Left ventricle myocardium inferior (tissue), 1 donor: ENCODE measurements around the gene STOM. TPM values are rescaled to one million over a fixed set of nuclear protein-coding genes. Genes with fewer than 3 reads are reported as not detected.

Experiments used
- DNase-seq: peaks from one replicate; pipeline ENCODE4 v3.0.0-alpha.2; 2020
- H3K27ac ChIP-seq: fragments of 200-600 bp; replicated peaks from 2 replicates; pipeline ENCODE4 v1.8.0; 2021
- H3K27me3 ChIP-seq: fragments of 200-600 bp; 2 replicates; pipeline ENCODE4 v1.8.0; 2021; ENCODE audit warnings: low read depth
- H3K36me3 ChIP-seq: fragments of 200-600 bp; 2 replicates; pipeline ENCODE4 v1.8.0; 2021
- H3K4me1 ChIP-seq: fragments of 200-600 bp; 2 replicates; pipeline ENCODE4 v1.8.0; 2021
- H3K4me3 ChIP-seq: fragments of 200-600 bp; 2 replicates; pipeline ENCODE4 v1.8.0; 2021; ENCODE audit warnings: mild to moderate bottlenecking, moderate library complexity
- H3K9me3 ChIP-seq: fragments of 200-600 bp; replicated peaks from 2 replicates; pipeline ENCODE4 v1.8.0; 2021
- intact Hi-C: fragments of 100-400 bp; cut with micrococcal nuclease; formaldehyde crosslinking; loops from one replicate; pipeline ENCODE4 v1.11.0; 2022
- total RNA-seq: library from RNA; stranded (reverse); fragmentation: NEBNext Ultra II Directional; extraction: Animal tissue kit (Norgen Biotek cat#: 25700); gene quantifications from one replicate; pipeline ENCODE4 v1.2.1, GENCODE V29; 2021
- TF ChIP-seq, protein P1 (sequence below): fragments of 200-600 bp; IDR thresholded peaks from 2 replicates; pipeline ENCODE4 v1.8.0; 2021; ENCODE audit warnings: antibody characterized with exemption, mild to moderate bottlenecking, borderline replicate concordance
- donor health status: DM: no; HTN: yes; CAD: no; lungs with severe emphysema.

STOM gene
- total RNA-seq, 1 donor from 2014 or later, result 165 TPM

DNA sequence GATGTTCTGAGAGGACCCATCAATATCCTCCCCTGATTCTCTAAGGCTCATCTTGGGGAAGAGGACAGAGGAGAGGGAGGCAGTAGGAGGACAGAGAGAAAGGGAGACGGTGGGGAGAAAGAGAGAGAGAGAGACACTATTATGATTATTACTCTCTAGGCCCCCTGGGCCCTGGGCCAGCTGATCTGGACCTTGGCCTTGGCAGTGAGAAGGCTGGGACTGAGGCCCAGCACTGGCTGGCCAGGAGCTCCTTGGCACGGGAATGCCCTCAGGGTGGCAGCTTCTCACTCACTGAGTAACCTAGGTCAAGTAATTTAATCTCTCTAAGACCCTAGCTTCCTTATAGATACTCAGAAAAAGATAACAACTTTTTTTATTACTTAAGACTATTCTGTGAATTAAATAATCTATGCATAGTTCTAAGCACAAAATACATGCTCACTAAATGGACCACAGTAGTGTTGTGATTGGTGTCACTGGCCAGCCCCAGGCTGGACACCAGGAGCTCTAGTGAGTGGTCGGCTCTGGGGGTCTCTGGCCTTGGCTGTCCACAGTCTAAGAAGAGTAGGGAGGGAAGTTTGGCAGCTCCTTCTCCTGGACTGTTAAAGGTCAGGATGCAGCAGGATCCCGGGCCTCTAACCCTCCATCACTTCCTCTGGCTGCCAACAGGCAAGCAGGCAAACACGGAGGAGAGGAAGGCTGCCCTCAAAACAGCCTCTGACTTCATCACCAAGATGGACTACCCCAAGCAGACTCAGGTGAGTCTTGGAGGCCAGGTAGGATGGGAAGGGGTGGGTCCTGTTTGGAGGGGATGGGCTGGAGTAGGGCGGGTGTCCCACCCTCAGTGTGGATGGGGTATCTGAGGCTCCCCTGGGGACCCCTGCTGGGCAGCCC lies 52.1 kb downstream of the STOM start:
- H3K36me3 ChIP-seq, result peaks cover 98% of the 10 kb centered on the region
- H3K27me3 ChIP-seq, result no peaks in the 10 kb centered on the region
- no peaks in the 10 kb centered on the region for H3K9me3 ChIP-seq
- peak; percentile 71 for DNase-seq
- no peak overlapping the region for H3K4me3 ChIP-seq
- TF ChIP-seq, protein P1, sequence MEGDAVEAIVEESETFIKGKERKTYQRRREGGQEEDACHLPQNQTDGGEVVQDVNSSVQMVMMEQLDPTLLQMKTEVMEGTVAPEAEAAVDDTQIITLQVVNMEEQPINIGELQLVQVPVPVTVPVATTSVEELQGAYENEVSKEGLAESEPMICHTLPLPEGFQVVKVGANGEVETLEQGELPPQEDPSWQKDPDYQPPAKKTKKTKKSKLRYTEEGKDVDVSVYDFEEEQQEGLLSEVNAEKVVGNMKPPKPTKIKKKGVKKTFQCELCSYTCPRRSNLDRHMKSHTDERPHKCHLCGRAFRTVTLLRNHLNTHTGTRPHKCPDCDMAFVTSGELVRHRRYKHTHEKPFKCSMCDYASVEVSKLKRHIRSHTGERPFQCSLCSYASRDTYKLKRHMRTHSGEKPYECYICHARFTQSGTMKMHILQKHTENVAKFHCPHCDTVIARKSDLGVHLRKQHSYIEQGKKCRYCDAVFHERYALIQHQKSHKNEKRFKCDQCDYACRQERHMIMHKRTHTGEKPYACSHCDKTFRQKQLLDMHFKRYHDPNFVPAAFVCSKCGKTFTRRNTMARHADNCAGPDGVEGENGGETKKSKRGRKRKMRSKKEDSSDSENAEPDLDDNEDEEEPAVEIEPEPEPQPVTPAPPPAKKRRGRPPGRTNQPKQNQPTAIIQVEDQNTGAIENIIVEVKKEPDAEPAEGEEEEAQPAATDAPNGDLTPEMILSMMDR, result peak; percentile 12
- H3K27ac ChIP-seq, result peak overlapping the region; percentile 95
- intact Hi-C loops, result loop anchor here (10.0 kb wide), 2 partner anchors 53 to 103 kb away; partner anchors contain the start of gene GSN
- H3K4me1 ChIP-seq, result peaks cover 94% of the 10 kb centered on the region

DNA sequence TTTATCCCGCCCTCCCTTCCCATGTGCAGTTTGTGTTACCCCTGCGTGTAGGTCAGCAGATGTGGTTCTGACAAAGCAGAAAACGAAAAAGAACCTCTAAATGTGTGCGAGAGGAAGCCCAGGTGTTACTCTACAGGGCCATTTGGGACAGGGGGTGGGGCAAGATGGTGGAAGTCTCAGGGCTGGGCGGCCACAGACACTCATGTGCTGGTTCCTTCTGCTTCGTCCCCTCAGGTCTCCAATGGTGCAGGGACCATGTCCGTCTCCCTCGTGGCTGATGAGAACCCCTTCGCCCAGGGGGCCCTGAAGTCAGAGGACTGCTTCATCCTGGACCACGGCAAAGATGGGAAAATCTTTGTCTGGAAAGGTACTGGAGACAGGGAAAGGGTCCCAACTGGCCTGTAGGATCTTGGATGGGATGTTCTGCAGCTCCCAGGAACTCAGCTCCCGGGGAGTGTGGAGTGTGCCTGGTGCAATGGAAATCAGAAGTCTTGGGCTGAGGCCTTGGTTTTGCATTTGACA lies 53.1 kb downstream of the STOM start:
- H3K27ac ChIP-seq, result peak overlapping the region; percentile 95
- H3K4me1 ChIP-seq, result peaks cover 94% of the 10 kb centered on the region
- H3K36me3 ChIP-seq, result peaks cover 98% of the 10 kb centered on the region
- intact Hi-C loops, result loop anchor here (10.0 kb wide), 2 partner anchors 52 to 102 kb away; partner anchors contain the start of gene GSN
- no peaks in the 10 kb centered on the region for H3K9me3 ChIP-seq
- TF ChIP-seq, protein P1, result no peak
- no peak for DNase-seq
- H3K4me3 ChIP-seq, result no peak overlapping the region
- H3K27me3 ChIP-seq, result no peaks in the 10 kb centered on the region

DNA sequence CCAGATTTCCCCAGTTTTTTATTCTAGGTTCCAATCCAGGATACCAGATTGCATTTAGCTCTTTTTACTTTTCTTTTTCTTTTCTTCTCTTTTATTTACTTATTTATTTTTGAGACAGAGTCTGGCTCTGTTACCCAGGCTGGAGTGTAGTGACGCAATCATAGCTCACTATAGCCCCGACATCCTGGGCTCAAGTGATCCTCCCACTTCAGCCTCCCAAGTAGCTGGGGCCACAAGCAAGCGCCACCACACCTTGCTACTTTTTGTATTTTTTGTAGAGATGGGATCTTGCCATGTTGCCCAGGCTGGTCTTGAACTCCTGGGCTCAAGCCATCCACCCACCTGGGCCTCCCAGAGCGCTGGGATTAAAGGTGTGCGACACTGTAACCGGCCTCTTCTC lies 53.7 kb downstream of the STOM start:
- Histone ChIP-seq H3K27me3 (no peaks in the 10 kb centered on the region), H3K4me1 (peaks cover 94% of the 10 kb centered on the region), H3K4me3 (no peak overlapping the region), H3K27ac (peak overlapping the region; percentile 95), H3K9me3 (no peaks in the 10 kb centered on the region), H3K36me3 (peaks cover 98% of the 10 kb centered on the region)
- DNase-seq, result no peak
- TF ChIP-seq, protein P1, result no peak
- intact Hi-C loops, result loop anchor here (10.0 kb wide), 2 partner anchors 52 to 102 kb away; partner anchors contain the start of gene GSN

DNA sequence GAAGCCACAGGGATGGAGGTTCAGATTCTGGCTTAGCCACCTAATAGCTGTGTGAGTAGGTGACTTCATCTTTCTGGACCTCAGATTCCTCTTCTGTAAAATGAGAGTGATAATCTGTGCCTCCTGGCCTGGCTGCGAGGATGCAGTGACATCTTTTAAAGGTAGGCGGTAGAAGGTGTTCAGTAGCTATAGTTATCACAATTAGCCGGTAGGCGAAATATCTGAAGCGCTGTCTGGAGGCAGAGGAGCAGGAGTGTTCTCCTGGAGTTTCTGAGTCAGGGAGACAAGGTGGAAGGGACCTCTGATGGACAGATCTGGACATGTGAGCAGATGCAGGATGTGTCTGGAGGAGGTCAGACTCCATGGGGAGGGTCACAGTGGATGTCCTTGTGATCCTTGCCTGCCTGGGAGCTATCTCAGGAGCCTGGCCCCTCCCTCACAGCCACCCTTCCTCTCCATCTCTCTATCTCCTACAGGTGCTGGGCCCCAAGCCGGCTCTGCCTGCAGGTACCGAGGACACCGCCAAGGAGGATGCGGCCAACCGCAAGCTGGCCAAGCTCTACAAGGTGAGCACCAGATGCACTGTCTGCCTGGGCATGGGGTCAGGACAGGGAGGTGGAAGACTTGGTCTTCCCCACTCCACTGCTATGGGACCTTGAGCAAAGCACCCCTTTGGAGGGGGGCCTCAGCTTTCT lies 56.4 kb downstream of the STOM start:
- no peak for DNase-seq
- intact Hi-C loops, result loop anchor here (10.0 kb wide), 2 partner anchors 49 to 99 kb away; partner anchors contain the start of gene GSN
- no peak overlapping the region for H3K4me3 ChIP-seq
- peak overlapping the region; percentile 2 for H3K27ac ChIP-seq
- H3K36me3 ChIP-seq, result peaks cover 98% of the 10 kb centered on the region
- TF ChIP-seq, protein P1, result no peak
- H3K4me1 ChIP-seq, result peaks cover 94% of the 10 kb centered on the region
- H3K27me3 ChIP-seq, result no peaks in the 10 kb centered on the region
- H3K9me3 ChIP-seq, result no peaks in the 10 kb centered on the region

DNA sequence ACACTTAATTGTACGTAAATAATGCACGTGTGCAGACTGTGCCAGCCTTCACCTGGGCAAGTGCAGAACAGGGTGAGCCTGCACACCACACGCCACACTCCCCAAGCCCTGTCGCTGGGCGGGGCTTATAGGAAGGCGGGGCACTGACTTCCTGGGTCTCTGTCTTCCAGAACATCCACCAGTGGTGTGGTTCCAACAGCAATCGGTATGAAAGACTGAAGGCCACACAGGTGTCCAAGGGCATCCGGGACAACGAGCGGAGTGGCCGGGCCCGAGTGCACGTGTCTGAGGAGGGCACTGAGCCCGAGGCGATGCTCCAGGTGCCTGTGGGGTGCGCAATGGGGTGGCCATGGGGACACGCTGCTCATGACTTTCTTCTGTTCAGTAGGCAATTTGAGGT lies 57.9 kb downstream of the STOM start:
- no peak overlapping the region for H3K4me3 ChIP-seq
- H3K36me3 ChIP-seq, result peaks cover 97% of the 10 kb centered on the region
- intact Hi-C loops, result loop anchor here (10.0 kb wide), 2 partner anchors 47 to 97 kb away; partner anchors contain the start of gene GSN
- no peak overlapping the region for H3K27ac ChIP-seq
- DNase-seq, result no peak
- H3K27me3 ChIP-seq, result no peaks in the 10 kb centered on the region
- peaks cover 92% of the 10 kb centered on the region for H3K4me1 ChIP-seq
- TF ChIP-seq, protein P1, result no peak
- no peaks in the 10 kb centered on the region for H3K9me3 ChIP-seq
